WERI-Rb-1 (cell line): Measurements from ENCODE around the gene GARNL3.

ENCODE experiments used
- DNase-seq: peaks from one replicate; pipeline ENCODE4 v3.0.0-alpha.2; 2020
- H3K27ac ChIP-seq: fragments of 250-450 bp; sonication (Bioruptor Pico); 2 replicates; pipeline ENCODE4 v1.5.1; 2020; ENCODE audit warnings: mild to moderate bottlenecking, moderate library complexity
- H3K27me3 ChIP-seq: fragments of 250-450 bp; sonication (Bioruptor Pico); 2 replicates; pipeline ENCODE4 v1.5.1; 2021; ENCODE audit warnings: mild to moderate bottlenecking, low read depth, moderate library complexity; ENCODE audit not compliant: insufficient read depth, severe bottlenecking
- H3K36me3 ChIP-seq: fragments of 250-450 bp; sonication (Bioruptor Pico); 2 replicates; pipeline ENCODE4 v1.5.1; 2020; ENCODE audit warnings: mild to moderate bottlenecking, moderate library complexity
- H3K4me3 ChIP-seq: 2 replicates; pipeline ENCODE4 v1.5.1; 2011; ENCODE audit warnings: low read depth, mild to moderate bottlenecking, control low read depth, low read length
- H3K9me3 ChIP-seq: fragments of 250-450 bp; sonication (Bioruptor Pico); 2 replicates; pipeline ENCODE4 v1.5.1; 2021; ENCODE audit warnings: mild to moderate bottlenecking, moderate library complexity; ENCODE audit not compliant: severe bottlenecking
- TF ChIP-seq, protein P1 (sequence below): IDR thresholded peaks from 2 replicates; pipeline ENCODE4 v1.5.1; 2011; ENCODE audit warnings: low read depth, mild to moderate bottlenecking, control low read depth, inconsistent platforms, low read length

The GARNL3 gene

DNA sequence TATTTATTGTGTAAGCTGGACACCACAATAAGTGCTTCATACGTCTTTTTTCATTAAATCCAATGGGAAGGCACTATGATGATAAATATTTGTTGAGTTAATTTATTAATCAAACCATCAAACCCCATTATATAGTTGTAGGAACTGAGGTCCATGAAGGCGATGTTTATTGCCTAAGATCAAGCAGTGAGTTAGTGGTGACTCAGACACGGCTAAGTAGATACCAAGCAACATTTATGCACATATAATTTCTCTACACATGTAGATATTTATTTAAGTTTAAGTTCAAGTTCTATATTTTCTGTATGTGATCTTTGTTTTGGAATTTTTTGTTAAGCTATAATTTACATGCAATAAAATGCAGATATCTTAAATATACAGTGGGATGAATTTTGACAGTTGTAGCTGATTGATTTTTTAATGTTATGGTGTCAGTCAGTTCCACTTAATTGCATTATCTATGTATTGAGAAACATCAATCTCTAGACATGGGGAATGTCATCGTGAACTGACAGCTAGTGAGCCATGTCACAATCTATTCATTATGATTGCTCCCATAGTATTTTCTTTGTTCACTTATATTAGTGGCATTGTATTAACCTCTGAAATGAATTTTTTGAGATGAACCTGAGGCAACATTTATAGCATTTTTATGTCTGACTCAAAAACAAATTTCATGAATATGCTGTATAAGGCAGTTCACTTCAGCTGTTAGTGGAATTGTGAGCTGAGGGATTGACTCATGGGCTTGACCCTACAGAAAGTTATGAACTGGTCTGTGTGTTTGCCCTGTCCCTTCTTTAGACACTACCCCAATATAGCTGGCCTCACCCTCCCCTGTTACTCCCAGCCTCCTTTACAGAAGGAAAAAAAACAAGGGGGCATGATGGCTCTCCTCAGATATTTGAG, 11.9 kb upstream of the GARNL3 start:
- Histone ChIP-seq H3K9me3 (no peaks in the 10 kb centered on the region), H3K36me3 (peaks cover 71% of the 10 kb centered on the region), H3K27ac (no peak overlapping the region), H3K27me3 (no peaks in the 10 kb centered on the region), H3K4me3 (no peak overlapping the region)
- TF ChIP-seq, protein P1, sequence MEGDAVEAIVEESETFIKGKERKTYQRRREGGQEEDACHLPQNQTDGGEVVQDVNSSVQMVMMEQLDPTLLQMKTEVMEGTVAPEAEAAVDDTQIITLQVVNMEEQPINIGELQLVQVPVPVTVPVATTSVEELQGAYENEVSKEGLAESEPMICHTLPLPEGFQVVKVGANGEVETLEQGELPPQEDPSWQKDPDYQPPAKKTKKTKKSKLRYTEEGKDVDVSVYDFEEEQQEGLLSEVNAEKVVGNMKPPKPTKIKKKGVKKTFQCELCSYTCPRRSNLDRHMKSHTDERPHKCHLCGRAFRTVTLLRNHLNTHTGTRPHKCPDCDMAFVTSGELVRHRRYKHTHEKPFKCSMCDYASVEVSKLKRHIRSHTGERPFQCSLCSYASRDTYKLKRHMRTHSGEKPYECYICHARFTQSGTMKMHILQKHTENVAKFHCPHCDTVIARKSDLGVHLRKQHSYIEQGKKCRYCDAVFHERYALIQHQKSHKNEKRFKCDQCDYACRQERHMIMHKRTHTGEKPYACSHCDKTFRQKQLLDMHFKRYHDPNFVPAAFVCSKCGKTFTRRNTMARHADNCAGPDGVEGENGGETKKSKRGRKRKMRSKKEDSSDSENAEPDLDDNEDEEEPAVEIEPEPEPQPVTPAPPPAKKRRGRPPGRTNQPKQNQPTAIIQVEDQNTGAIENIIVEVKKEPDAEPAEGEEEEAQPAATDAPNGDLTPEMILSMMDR: no peak
- no peak for DNase-seq

- Histone ChIP-seq H3K27me3 (no peaks in the 10 kb centered on the region), H3K36me3 (peaks cover 71% of the 10 kb centered on the region), H3K9me3 (no peaks in the 10 kb centered on the region), H3K27ac (no peak overlapping the region), H3K4me3 (no peak overlapping the region)
- no peak for DNase-seq
- TF ChIP-seq, protein P1: no peak
Observed at GRCh38 chr9:127253446-127253845, 11.1 kb upstream of the GARNL3 start.

DNA sequence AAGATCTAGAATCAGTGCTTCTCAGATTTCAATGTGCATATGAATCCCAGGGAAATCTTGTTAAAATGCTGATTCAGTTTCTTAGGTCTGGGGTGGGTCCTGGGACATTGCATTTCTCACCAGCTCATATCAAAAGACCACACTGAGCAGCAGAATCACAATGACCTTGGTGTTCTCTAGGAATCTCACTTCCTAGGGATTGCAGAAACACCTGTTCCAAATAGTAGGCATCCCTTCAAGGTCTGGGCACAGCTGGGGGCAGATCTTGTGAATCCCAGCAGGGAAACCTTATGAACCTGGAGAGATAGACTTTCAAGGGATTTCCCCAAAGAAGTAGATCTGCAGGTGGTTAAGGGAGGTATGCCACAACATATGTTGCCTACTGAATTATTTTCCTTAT, 8.9 kb upstream of the GARNL3 start:
- H3K4me3 ChIP-seq: no peak overlapping the region
- DNase-seq: no peak
- no peak overlapping the region for H3K27ac ChIP-seq
- no peaks in the 10 kb centered on the region for H3K27me3 ChIP-seq
- H3K9me3 ChIP-seq: no peaks in the 10 kb centered on the region
- TF ChIP-seq, protein P1: no peak
- H3K36me3 ChIP-seq: peaks cover 74% of the 10 kb centered on the region

GRCh38 chr9:127256324-127256723, 8.2 kb upstream of the GARNL3 start:
- TF ChIP-seq, protein P1: no peak
- H3K9me3 ChIP-seq: no peaks in the 10 kb centered on the region
- no peaks in the 10 kb centered on the region for H3K27me3 ChIP-seq
- DNase-seq: no peak
- H3K4me3 ChIP-seq: no peak overlapping the region
- peaks cover 74% of the 10 kb centered on the region for H3K36me3 ChIP-seq
- H3K27ac ChIP-seq: no peak overlapping the region

GRCh38 chr9:127258606-127259471, 5.7 kb upstream of the GARNL3 start:
- TF ChIP-seq, protein P1: no peak
- Histone ChIP-seq H3K4me3 (no peak overlapping the region), H3K27me3 (no peaks in the 10 kb centered on the region), H3K9me3 (no peaks in the 10 kb centered on the region), H3K27ac (peak overlapping the region; percentile 44), H3K36me3 (peaks cover 79% of the 10 kb centered on the region)
- DNase-seq: no peak
